ENCODE data around the gene SPTBN5. TPM values are rescaled to one million over a fixed set of nuclear protein-coding genes. Genes with fewer than 3 reads are reported as not detected.

Gene SPTBN5
- total RNA-seq, 2 donors from 2014 or later = 2.0 to 2.8 TPM

DNA sequence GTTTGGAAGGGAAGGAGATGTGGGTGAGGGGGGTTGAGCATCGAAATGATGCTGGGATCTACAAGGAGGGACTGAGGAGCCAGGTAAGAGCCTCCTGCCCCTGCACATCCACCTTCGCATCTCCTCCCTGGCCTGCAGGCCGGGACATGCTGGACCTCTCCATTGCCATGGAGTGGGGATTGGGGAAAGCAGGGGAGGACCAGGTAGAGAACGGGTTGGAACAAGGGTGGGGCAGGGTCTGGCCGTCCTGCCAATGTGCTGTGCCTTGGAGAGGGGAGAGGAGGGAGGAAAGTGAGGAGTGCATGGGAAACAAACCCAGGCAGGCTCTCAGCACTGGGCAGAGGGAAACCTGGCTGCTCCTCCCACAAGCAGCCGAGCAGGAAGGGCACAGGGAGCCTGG, 44.6 kb downstream of the SPTBN5 start:
- H3K4me3 Mint-ChIP-seq = no peak overlapping the region
- H3K4me1 ChIP-seq (ENCODE audit: control insufficient read depth, insufficient read depth, low read length) = no peaks in the 10 kb centered on the region
- H3K9me3 ChIP-seq (ENCODE audit: control insufficient read depth, low read length) = no peaks in the 10 kb centered on the region
- peaks cover 18% of the 10 kb centered on the region for H3K36me3 Mint-ChIP-seq (ENCODE audit: low read depth)
- H3K36me3 ChIP-seq (ENCODE audit: control insufficient read depth, insufficient read depth, low read length) = no peaks in the 10 kb centered on the region
- 83 to 90% methylated on average over 3 to 6 of the region's 6 CpGs for WGBS, 2 experiments (ENCODE audit: insufficient coverage in 1 of 2, insufficient read length in 1 of 2)
- TF ChIP-seq, protein P1, sequence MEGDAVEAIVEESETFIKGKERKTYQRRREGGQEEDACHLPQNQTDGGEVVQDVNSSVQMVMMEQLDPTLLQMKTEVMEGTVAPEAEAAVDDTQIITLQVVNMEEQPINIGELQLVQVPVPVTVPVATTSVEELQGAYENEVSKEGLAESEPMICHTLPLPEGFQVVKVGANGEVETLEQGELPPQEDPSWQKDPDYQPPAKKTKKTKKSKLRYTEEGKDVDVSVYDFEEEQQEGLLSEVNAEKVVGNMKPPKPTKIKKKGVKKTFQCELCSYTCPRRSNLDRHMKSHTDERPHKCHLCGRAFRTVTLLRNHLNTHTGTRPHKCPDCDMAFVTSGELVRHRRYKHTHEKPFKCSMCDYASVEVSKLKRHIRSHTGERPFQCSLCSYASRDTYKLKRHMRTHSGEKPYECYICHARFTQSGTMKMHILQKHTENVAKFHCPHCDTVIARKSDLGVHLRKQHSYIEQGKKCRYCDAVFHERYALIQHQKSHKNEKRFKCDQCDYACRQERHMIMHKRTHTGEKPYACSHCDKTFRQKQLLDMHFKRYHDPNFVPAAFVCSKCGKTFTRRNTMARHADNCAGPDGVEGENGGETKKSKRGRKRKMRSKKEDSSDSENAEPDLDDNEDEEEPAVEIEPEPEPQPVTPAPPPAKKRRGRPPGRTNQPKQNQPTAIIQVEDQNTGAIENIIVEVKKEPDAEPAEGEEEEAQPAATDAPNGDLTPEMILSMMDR (conservative IDR thresholded peaks at IDR 0.05) = no peak
- no peak overlapping the region for H3K4me3 ChIP-seq (ENCODE audit: low read length)
- H3K27ac ChIP-seq (ENCODE audit: low read depth, low read length) = no peak overlapping the region
- H3K9ac ChIP-seq (ENCODE audit: extremely low read depth, low read length, poor library complexity, severe bottlenecking) = no peak overlapping the region
- peaks cover 1% of the 10 kb centered on the region for H3K27me3 Mint-ChIP-seq (ENCODE audit: insufficient read depth)
- no peaks in the 10 kb centered on the region for H3K27me3 ChIP-seq (ENCODE audit: control insufficient read depth, insufficient read depth, low read length, poor library complexity, severe bottlenecking)
- H3K9me3 Mint-ChIP-seq = no peaks in the 10 kb centered on the region
- no peak overlapping the region for H3K27ac Mint-ChIP-seq
- no peak for DNase-seq
- no peaks in the 10 kb centered on the region for H3K4me1 Mint-ChIP-seq

DNA sequence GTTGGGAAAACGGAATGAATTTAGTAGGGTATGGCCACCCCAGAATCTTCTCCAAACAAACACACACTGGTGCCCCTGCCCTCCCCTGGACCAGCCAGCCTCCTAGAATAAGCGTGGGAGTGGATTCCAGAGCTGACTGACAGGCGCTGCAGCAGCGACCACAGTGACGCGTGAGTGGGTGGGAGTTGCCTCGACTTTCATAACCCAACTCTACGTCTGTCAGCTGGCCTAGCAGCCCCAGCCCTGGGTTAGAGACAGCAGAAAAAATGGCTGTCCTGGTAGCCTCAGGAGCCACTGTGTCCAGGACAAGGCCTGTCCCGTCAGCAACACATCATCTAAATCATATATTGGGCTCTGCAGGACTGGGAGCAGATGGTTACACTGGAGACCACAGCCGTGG, 45.2 kb downstream of the SPTBN5 start:
- Mint-ChIP-seq H3K36me3 (ENCODE audit: low read depth) (peaks cover 18% of the 10 kb centered on the region), H3K27ac (no peak overlapping the region), H3K4me1 (no peaks in the 10 kb centered on the region), H3K4me3 (no peak overlapping the region), H3K9me3 (no peaks in the 10 kb centered on the region), H3K27me3 (ENCODE audit: insufficient read depth) (peaks cover 1% of the 10 kb centered on the region)
- Histone ChIP-seq H3K27me3 (ENCODE audit: control insufficient read depth, insufficient read depth, low read length, poor library complexity, severe bottlenecking) (no peaks in the 10 kb centered on the region), H3K4me1 (ENCODE audit: control insufficient read depth, insufficient read depth, low read length) (no peaks in the 10 kb centered on the region), H3K9me3 (ENCODE audit: control insufficient read depth, low read length) (no peaks in the 10 kb centered on the region), H3K9ac (ENCODE audit: extremely low read depth, low read length, poor library complexity, severe bottlenecking) (no peak overlapping the region), H3K4me3 (ENCODE audit: low read length) (no peak overlapping the region), H3K36me3 (ENCODE audit: control insufficient read depth, insufficient read depth, low read length) (no peaks in the 10 kb centered on the region), H3K27ac (ENCODE audit: low read depth, low read length) (no peak overlapping the region)
- DNase-seq = no peak
- TF ChIP-seq, protein P1 (conservative IDR thresholded peaks at IDR 0.05) = no peak
- 87 to 91% methylated on average over 4 to 10 of the region's 10 CpGs for WGBS, 2 experiments (ENCODE audit: insufficient coverage in 1 of 2, insufficient read length in 1 of 2)

DNA sequence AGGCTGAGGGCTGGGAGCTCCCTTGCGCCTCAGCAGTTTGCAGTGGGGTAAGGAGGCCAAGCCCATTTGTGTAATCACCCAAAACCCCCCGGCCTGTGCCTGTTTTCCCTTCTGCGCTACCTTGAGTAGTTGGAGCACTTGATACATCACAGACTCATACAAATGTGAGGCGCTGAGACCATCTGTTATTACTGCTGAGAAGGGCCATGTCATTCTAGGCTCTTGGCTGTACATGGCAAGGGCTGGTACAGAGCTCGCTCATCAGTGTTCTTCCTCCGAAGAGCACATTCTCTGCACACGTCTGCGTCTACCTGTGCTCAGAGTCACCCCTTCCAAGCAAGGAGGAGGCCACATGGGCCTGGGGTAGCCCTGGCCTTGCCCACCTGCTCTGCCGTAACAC, 45.9 kb downstream of the SPTBN5 start:
- no peaks in the 10 kb centered on the region for H3K9me3 ChIP-seq (ENCODE audit: control insufficient read depth, low read length)
- H3K9me3 Mint-ChIP-seq = no peaks in the 10 kb centered on the region
- no peak overlapping the region for H3K9ac ChIP-seq (ENCODE audit: extremely low read depth, low read length, poor library complexity, severe bottlenecking)
- H3K4me3 Mint-ChIP-seq = no peak overlapping the region
- H3K4me1 Mint-ChIP-seq = no peaks in the 10 kb centered on the region
- no peak for DNase-seq
- TF ChIP-seq, protein P1 (conservative IDR thresholded peaks at IDR 0.05) = no peak
- no peaks in the 10 kb centered on the region for H3K27me3 ChIP-seq (ENCODE audit: control insufficient read depth, insufficient read depth, low read length, poor library complexity, severe bottlenecking)
- peaks cover 1% of the 10 kb centered on the region for H3K27me3 Mint-ChIP-seq (ENCODE audit: insufficient read depth)
- peaks cover 18% of the 10 kb centered on the region for H3K36me3 Mint-ChIP-seq (ENCODE audit: low read depth)
- H3K27ac ChIP-seq (ENCODE audit: low read depth, low read length) = no peak overlapping the region
- H3K4me3 ChIP-seq (ENCODE audit: low read length) = no peak overlapping the region
- H3K27ac Mint-ChIP-seq = no peak overlapping the region
- WGBS, 2 experiments (ENCODE audit: insufficient coverage in 1 of 2, insufficient read length in 1 of 2) = 92 to 98% methylated on average over 8 to 9 of the region's 9 CpGs
- no peaks in the 10 kb centered on the region for H3K36me3 ChIP-seq (ENCODE audit: control insufficient read depth, insufficient read depth, low read length)
- no peaks in the 10 kb centered on the region for H3K4me1 ChIP-seq (ENCODE audit: control insufficient read depth, insufficient read depth, low read length)
